Activated CD4-positive, CD25-positive, alpha-beta regulatory T cell treated with anti-CD3 and anti-CD28 coated beads, Interleukin-2, amount 50 U/mL, for 24 hours (primary cell): ENCODE data around the gene C5orf63.
"Not testable (repeated sequence)": the region's sequence is repeated elsewhere in the genome, so short reads cannot be mapped to it uniquely, and the experiment has no call there.

ENCODE experiments used
- ATAC-seq, 2 donors: fragments of 150-1000 bp; cut with Tn5 transposase; one replicate each; pipeline ENCODE4 v1.10.0; 2021; ENCODE audit warnings: mild to moderate bottlenecking in 1 of 2, moderate library complexity in 1 of 2

Gene C5orf63

DNA sequence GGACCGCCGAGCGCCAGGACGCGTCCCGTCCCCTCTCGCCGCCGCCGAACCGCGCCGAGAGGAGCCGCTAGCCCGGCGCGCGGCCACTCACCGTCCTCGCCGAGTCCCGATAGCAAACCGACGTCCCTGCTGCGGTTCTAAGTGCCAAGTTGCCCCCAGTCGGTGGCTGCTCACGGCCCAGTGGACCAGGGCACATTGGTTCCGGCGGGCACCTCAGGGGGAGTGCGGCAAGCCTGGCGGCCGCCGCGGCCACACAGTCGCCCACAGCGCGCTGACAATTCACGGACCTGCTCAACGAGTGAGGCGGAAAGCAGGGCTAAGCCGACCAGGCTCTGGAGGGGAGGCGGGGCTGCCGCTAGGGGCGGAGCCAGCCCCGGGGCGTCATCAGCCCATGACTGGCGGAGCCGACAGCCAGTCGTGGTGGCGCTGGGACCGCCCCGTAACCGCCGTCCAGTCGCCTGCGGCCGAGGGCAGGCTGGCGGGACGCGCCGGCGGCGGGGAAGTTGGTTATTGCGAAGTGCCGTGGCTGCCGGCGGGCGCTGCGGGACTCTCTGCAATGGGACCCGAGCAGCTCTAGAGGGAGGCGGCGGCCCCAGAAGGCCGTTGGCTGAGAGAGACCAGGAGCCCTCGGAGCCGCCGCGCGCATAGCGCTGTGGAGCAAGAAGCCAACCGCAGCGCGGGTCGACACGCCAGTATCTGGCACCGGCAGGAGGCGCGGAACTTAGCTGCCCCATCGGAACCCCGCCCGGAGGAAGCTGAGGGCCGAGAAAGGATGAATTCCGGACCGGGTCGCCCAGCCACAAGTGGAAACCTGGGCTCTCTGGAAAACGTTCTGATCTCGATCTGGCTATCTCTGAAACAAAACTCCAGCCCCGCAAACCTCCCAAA is 42.8 kb downstream of the C5orf63 start, which contains the start of gene MARCHF3:
Gene MARCHF3, minus strand, starts transcription at position 300 of the 888 bp plus-strand sequence. CDS start 112,387 bp downstream, outside the sequence.
- peak; percentile 97 for ATAC-seq

DNA sequence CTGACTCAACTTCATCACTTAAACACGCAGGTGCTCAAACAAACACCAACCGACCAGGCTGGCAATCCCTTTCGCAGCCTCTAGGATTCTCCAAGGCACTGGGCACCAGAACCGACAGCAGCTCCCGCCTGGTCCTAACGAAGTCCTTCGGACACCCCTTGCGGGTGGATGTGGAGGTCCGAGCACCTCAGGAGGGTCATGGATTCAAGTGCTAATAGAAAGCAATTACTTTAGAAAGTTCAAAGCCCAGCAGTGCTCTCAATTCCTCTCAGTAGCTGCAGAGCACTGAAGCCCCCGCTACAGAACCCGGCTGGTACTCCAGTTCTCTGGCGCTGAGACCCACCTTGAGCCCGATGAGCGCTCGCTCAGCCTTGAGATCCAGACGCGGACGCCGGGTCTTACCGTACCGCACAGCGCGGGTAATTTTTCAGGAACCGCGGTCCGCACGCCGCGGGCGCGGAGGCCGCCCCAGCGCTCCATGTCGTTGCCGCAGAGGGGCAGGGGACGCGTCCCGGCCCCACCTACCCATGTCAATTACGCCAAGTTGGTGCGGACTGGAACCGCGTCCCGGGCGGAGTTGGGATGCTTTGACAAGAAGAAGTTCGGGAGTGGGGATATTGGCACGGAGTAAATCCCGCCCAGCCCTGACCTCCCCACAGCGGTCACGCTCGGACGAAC is 43.6 kb downstream of the C5orf63 start:
- ATAC-seq, result peak; percentile 11 to 33

DNA sequence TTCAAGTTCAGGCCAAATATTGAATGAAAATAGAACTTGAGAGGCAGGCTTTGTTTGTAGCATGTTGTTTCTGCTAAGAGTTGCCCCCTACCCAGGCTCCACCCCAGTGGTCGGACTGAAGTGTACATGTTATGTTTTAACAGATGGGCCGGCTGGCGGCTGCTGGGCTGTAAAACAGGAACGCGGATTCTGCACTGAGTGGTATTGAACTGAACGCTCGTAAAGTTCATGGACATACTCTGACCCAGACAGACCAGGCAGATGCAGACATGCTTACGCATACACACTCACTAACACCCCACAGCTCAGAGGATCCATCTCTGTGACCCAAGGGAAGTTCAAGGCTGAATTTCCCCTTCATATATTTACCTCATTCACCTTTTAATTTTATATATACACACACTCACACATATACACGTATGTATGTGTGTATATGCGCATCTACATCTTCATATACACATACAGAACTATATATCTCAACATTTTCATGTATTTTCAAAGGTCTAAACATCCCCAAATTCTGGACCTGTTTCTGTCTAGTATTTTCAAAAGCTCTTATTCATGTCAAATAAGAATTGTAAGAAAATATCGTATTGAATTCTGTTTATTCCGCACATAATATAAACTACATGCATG is 44.4 kb downstream of the C5orf63 start:
- no peak for ATAC-seq

DNA sequence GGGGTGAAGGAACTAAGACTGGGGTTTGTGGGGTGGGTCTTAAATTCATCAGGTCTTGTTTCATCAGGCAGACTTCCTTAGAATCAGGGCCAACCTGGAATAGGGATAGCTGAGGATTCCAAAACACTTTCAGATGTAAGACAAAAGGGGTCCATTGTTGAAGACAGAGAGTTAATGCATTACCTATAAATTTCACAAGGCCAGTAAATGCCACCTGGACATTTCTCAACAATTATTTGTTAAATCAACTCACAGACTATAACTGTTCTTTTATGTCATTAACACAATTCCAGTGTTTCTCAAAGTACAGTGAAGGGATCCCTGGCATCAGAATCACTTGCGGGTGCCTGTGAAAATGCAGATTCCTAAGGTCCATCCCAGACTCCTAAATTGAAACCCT is 45.8 kb downstream of the C5orf63 start:
- no peak for ATAC-seq

DNA sequence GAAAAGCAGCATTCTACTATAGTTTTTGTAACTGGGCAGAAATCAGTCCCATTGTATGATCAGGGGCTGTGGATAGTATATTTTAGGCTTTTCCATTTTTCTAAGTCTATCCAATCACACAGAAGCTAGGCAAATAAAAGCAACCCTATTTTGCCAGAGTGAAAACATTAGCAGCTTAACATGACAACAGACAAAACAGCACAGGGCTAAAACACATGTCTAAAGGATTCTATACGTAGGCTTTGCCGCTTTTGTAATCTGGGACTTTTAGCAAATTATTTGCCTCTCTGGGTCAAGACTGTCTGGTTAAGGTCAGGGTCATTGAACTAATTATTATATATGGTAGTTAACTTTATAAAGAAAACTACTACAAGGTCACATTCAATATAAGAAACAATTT is 47.1 kb downstream of the C5orf63 start:
- no peak for ATAC-seq

DNA sequence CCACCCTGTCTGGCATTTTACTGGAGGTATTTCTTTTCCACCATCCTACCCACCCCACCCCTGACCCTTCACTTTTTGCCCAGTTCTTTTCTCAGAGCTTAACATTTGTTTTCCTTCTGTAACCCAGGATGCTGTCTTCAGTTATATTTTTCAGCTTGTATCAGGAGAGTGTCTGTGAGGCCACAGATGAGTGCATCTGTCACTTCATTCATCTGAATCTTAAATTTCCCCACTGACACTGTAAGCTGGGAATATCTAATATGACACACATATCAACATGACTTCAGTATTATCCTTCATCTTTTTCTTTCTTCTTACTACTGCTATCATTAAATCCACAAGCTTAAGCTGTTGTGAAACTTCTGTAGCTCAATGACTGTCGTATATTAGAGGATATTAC is 47.8 kb downstream of the C5orf63 start:
- no peak for ATAC-seq

DNA sequence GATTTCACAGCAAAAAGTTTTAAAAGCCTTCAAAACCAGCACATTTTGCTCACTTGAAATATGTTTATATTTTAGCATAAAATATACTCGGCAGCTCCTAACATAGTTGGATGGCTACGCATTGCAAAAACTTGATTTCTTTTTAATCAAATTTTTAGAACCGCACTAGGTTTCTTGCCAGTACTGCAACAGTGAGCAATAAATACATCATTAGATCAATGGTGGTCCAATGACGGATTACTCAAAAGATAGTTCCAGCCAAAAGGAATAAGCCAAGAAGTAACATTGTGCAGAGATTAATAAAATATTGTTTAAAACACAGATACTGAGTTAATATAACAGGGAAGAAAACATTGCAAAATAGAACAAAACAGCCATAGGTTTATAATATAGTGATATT is 48.5 kb downstream of the C5orf63 start:
- no peak for ATAC-seq

DNA sequence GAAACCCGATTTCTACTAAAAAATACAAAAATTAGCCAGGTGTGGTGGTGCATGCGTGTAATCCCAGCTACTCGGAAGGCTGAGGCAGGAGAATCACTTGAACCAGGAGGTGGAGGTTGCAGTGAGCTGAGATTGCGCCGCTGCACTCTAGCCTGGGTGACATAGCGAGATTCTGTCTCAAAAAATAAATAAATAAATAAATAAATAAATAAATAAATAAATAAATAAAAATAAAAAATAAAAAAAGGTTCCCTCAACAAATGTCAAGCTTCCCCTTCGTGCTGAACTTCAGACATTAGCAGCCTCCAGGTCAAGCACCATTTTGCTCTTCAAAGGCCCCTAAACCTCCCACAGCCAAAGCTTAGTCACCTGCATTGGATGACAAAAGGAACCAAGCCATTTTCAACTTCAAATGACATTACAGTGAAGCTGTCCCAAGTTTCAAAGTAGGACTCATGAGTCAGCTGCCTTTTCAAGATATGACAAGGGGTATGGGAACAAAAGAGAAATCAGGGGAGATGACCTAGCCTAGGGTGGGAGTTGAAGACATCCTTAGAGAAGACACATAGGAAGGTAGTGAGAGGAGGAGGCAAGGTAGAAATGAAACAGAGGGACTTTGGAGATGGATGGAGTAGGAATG is 49.6 kb downstream of the C5orf63 start:
- peak; percentile 68 to 79 for ATAC-seq

DNA sequence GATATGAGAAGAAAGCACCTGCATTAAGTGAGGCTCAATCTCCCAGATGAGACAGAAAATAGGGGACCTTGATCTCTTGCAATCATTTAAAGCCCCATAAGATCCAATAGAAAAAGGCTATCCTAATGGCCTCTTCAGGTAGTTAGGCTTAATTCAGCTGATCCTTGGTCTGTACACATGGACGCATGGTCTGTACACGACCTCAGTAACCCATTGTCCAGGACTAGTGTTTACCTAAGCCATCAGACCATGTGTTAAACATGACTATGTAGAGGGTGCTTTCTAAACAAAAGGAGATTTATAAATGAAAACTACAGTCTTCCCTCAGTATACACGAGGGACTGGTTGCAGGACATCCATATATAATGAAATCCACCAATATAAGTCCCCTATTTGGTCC is 50.5 kb downstream of the C5orf63 start:
- ATAC-seq, result no peak

DNA sequence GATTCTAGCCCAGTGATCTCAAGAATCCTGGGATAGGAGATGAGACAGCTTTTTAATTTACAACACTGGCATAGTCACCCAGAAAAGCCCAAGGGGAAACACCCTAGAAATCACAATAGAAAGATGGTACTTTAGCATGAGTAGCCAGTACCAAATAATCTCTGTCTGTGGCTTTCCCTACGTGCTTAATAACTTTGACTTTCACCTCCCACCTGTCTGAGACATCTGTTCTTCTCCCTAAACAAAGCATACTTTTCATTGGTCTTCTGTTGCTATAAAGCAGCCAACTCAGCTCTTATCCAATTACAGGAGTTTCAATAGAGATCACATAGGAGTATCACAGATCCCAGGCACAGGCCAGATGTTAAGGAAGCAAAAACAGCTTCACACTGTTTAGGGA is 53.4 kb downstream of the C5orf63 start:
- ATAC-seq, result peak; percentile 20 to 32

DNA sequence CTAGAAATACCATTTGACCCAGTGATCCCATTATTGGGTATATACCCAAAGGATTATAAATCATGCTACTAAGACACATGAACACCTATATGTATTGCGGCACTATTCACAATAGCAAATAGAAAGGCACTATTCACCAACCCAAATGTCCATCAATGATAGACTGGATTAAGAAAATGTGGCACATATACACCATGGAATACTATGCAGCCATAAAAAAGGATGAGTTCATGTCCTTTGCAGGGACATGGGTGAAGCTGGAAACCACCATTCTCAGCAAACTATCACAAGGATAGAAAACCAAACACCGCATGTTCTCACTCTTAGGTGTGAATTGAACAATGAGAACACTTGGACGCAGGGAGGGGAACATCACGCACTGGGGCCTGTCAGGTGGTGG is 56.6 kb downstream of the C5orf63 start:
- not testable (repeated sequence) for ATAC-seq

DNA sequence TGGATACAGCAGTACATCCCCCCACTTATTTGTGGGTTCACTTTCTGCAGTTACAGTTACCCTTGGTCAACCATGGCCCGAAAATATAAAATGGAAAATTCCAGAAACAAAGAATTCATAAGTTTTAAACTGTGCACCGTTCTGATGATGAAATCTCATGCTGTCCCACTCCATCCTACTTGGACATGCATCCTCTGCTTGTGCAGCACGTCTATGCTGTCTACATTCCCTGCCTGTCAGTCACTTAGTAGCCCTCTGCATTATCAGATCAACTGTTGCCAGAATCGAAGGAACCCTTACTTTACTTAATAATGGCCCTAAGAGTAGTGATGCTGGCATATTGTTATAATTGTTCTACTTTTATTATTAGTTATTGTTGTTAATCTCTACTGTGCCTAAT is 57.6 kb downstream of the C5orf63 start:
- no peak for ATAC-seq

DNA sequence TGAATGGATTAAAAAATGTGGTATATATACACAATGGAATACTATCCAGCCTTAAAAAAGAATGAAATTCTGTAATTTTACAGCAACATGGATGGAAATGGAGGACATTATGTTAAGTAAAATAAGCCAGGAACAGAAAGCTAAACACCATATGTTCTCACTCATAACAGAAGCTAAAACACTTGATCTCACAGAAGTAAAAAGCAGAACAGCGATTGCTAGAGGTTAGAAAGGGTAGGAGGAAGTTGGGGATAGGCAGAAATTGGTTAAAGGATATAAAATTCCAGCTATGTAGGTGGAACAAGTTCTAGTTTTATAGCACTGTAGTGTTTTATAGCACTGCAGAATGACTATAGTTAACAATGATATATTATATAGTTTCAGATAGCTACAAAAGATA is 58.7 kb downstream of the C5orf63 start:
- no peak for ATAC-seq

DNA sequence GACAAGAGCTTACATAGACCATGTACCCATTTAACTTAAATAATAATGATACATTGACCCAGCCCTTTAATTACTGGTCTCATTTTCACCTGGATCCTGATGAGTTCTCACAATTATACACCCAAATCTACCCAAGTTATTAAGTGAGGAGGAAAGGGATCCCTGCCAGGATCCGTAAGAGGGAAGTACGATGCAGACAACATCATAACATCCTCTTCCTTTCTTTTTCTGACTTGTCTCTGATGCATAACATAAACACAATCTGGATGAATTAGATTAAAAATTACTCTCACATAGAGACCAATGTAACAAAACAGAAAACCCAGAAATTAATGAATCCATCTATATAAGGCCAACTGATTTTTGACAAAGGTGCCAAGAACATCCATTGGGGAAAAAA is 59.9 kb downstream of the C5orf63 start:
- ATAC-seq, result no peak

DNA sequence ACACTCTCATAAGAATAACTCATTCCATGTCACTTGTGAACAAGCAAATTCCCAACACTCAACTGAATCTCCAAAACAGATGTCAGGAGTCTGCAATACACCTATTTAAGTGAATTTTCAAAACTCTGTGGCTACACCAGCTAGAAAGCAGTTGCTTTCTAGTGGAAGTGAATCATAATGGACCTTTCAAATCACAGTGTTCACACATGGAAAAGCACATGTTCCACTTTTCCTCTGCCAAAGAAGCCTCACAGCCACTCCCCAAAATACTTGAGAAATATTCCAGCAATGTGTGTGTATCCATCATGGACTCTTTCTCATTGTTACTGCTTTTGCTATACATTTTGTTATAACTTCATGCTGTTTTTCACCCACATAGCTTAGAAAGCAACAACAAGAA is 60.4 kb downstream of the C5orf63 start:
- no peak for ATAC-seq

DNA sequence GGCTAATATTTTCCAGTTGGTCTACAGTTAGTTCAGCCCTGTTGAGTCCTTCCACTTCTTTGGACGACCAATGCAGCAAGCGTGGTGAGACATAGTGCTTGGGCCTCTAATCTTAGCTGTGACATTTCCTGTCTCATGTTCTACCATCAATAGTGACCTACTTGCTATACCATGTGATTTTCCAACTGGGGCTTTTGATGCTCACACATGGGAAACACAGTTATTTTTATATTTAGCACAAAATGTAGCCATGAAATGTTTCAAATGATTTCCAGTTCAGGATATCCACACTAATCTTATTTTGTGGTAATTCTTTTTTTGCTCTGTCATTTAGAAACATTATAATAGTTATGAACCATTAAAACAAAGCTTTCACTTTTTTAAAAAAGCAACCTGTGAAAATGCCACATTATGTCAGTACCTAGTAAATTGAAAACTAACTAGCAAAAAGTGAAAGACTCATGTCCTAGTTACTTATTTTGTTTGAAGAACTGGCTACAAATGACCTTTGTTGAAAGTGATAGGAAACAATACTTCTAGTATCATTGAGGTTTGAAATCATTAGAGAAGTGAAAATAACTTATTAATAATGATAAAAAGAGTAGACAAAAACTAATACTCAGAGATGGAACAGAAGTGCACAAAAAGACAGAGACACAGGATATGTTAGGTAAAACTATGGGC is 61.2 kb downstream of the C5orf63 start:
- peak; percentile 44 to 68 for ATAC-seq

DNA sequence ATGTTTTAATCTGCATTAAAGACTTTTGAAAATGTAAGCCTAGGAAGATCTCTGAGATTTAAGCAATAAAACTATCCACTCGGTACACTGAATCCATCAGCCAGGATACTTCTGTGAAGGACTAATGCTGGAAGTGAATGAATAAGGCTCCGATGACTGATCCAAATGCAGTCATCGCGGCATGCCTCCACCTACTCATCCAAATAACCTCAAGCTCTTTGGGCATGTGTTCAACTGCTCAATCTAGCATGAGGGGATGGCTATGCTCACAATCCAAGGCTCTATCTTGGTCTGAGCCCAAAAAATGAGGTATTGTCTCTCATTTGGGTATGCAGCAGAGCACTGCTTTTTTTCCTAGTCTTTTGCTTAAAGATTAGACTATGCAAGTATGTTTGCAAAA is 62.1 kb downstream of the C5orf63 start:
- ATAC-seq, result no peak

DNA sequence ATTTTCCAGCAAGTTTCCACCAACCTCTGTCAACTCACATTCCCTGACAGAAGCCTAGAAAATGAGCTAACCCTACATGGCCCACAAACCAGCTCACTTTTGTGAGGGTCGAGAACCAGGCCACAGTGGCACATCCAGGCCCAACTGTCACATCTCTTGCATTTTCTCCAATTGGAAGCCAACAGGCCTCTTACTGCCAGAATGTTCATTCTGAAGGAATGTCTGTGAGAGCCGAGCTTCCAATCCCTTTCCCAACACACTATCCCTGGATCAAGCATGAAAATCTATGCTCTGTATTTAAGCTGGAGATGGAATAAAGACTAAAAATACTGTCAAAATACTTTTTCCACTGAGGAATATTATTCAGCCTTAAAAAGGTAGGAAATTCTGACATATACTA is 62.9 kb downstream of the C5orf63 start:
- ATAC-seq, result no peak

DNA sequence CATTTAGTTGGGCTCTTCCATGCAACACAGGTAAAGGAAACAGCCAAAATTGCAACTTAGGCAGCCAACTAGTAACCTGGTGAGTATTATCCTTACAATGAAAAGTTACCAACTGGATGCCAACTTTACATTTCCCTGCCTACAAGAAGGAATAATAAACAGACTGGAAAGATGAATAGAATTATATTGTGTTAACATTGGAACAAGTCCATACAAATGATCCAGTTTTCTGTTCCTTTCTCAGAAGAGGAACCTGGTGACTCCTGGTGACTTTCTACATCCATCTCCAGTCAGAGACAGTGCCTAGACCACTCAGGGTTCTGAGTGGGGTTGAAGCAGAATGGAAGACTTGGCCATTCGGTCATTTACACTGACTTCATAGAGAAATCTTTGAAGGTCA is 63.5 kb downstream of the C5orf63 start:
- ATAC-seq, result no peak

DNA sequence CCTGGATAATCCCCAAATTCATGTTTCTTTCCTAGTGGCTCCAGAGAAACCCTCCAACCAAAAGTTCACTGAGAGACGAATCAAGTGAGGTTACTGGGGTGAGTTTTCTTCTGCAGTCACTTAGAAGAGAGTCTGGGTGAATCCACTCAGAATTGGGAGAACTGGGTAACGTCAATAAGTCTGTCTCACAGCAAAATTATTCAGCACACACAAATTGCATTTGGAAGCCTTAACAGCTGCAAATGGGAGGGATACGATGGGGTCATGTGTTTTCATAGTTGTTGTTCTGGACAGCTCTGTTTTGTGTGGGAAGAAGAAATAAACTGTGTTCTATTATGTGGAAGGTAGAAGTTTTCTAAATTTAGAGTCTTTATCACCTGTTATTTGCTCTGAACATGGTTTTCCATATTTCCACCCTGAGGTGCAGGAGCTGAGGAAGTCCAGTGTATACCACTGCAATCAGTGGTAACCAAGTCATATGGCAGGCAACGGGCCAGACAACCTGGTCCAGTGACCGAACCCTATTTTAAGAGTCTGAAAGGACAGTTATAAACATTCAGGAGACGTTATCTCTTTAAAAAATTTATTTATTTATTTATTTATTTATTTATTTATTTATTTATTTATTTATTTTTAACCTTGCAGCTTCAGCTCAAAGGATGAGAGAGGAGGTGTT is 64.9 kb downstream of the C5orf63 start:
- no peak for ATAC-seq

DNA sequence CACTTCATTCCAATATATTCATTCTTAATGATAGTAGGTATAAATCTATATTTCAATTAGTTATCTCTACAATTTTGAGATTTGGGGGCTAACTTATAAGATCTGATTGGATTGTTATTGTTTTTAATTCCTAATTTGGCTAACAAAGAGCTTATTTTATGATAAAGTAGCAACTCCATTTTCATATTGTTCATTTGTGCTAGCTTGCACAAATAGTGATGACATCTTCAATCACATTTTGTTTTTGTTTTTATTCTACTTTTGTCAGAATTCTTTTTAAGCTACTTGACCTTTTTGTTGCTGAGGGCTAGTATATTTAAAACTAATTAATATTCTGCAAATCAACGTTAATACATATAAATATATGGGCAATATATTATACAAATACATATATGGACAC is 65.8 kb downstream of the C5orf63 start:
- no peak for ATAC-seq

DNA sequence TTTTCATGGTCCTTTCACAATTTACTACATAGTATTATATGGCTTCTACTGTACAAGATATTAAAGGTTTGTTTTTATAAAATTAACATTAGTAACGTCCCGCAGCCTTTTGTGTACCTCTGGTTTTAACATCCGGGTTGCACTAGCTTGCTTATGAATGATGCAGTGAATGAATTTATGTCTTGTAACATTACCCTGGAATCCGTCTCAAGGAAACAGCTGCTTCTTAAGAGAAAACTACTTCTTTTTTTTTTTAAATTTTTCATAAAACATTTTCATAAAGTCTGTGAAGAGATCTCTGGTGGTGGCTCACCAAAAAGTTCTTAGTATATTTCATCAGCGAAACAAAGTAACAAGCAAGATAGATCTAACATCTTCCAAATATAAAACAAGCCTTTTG is 66.6 kb downstream of the C5orf63 start:
- ATAC-seq, result no peak
